GM10847 (cell line): ENCODE measurements around the gene MSLN.

ENCODE experiments used
- POLR2A ChIP-seq: IDR thresholded peaks from 2 replicates; pipeline ENCODE4 v1.6.1; 2011; ENCODE audit not compliant: insufficient read length; ENCODE audit errors: extremely low read depth

The MSLN gene

GRCh38 chr16:785563-786535 is 25.3 kb downstream of the MSLN start:
- TF ChIP-seq POLR2A = no peak

GRCh38 chr16:787321-787966 is 26.9 kb downstream of the MSLN start:
- TF ChIP-seq POLR2A = no peak

GRCh38 chr16:787978-788398 is 27.5 kb downstream of the MSLN start, which contains the start of gene RPUSD1:
TSS of gene RPUSD1 (minus strand) at chr16:788381. CDS start at chr16:787737, 644 bp downstream.
- peak; percentile 47 for TF ChIP-seq POLR2A

- no peak for TF ChIP-seq POLR2A
Measured at GRCh38 chr16:788399-789126, 28.0 kb downstream of the MSLN start, which contains the start of gene CHTF18. TSS of gene CHTF18 (plus strand) at chr16:788620. CDS start at chr16:788685, 65 bp downstream.

GRCh38 chr16:789191-789850 is 28.8 kb downstream of the MSLN start:
- no peak for TF ChIP-seq POLR2A

GRCh38 chr16:790086-790485 is 29.6 kb downstream of the MSLN start:
- TF ChIP-seq POLR2A = no peak

- no peak for TF ChIP-seq POLR2A
Measured at GRCh38 chr16:791131-791530, 30.6 kb downstream of the MSLN start.

- TF ChIP-seq POLR2A = no peak
Measured at GRCh38 chr16:792221-792995, 31.9 kb downstream of the MSLN start.

GRCh38 chr16:793414-793813 is 32.9 kb downstream of the MSLN start:
- no peak for TF ChIP-seq POLR2A

- TF ChIP-seq POLR2A = no peak
Measured at GRCh38 chr16:794091-794822, 33.7 kb downstream of the MSLN start.

GRCh38 chr16:794853-795466 is 34.4 kb downstream of the MSLN start:
- TF ChIP-seq POLR2A = no peak

GRCh38 chr16:795580-796229 is 35.2 kb downstream of the MSLN start:
- TF ChIP-seq POLR2A = no peak
